ENCODE measurements around the gene SMPDL3B. TPM values are rescaled to one million over a fixed set of nuclear protein-coding genes. Genes with fewer than 3 reads are reported as not detected.

Gene SMPDL3B
- polyA plus RNA-seq, 1 donor (not counting 4 experiments of a cell fraction or from before 2014, with no cell fraction given): 0.51 TPM

GRCh38 chr1:27937524-27937836 lies 2.7 kb downstream of the SMPDL3B start:
- TF ChIP-seq EZH2 (IDR thresholded peaks at IDR 0.05; ENCODE audit: low read length) (no peak), CTCF (optimal IDR thresholded peaks at IDR 0.05 in 1 of 3, IDR thresholded peaks at IDR 0.05 in 1 of 3, conservative IDR thresholded peaks at IDR 0.05 in 1 of 3; ENCODE audit: extremely low read depth in 1 of 3, insufficient read depth in 2 of 3, low read length in 3 of 3) (no peak)
- no peak overlapping the region for H2AFZ ChIP-seq (ENCODE audit: control insufficient read depth, low read length)
- peaks cover 10% of the 10 kb centered on the region for H3K27me3 ChIP-seq (ENCODE audit: control insufficient read depth, extremely low read depth, insufficient read depth, low read length)
- H3K36me3 ChIP-seq (ENCODE audit: control insufficient read depth in 2 of 2, extremely low read depth in 1 of 2, insufficient read depth in 2 of 2, low read length in 2 of 2): no peaks in the 10 kb centered on the region
- no peaks in the 10 kb centered on the region for H4K20me1 ChIP-seq (ENCODE audit: control insufficient read depth, extremely low read depth, insufficient read depth, low read length)
- H3K4me2 ChIP-seq (ENCODE audit: control insufficient read depth, extremely low read depth, insufficient read depth, low read depth, low read length): no peak overlapping the region
- H3K4me3 ChIP-seq (ENCODE audit: control insufficient read depth in 2 of 3, extremely low read depth in 1 of 3, insufficient read depth in 2 of 3, low read depth in 1 of 3, low read length in 3 of 3): no peak overlapping the region
- H3K9ac ChIP-seq (ENCODE audit: control insufficient read depth, extremely low read depth, insufficient read depth, low read length): no peak overlapping the region
- no peaks in the 10 kb centered on the region for H3K9me1 ChIP-seq (ENCODE audit: control insufficient read depth, extremely low read depth, insufficient read depth, low read length)
- dilution Hi-C loops (cut with MboI; ENCODE audit: extremely low pct_ligation_motif_present, low sequenced_read_pairs): no loop called here
- DNase-seq (ENCODE audit: low read depth, low spot score) (no peak), FAIRE-seq (no peak)
- no peak overlapping the region for H3K27ac ChIP-seq (ENCODE audit: control insufficient read depth, insufficient read depth, low read length)
- H3K79me2 ChIP-seq (ENCODE audit: control insufficient read depth, insufficient read depth, low read length): no peaks in the 10 kb centered on the region
- peaks cover 13% of the 10 kb centered on the region for H3K4me1 ChIP-seq (ENCODE audit: control insufficient read depth, extremely low read depth, insufficient read depth, low read length)
- no peaks in the 10 kb centered on the region for H3K9me3 ChIP-seq (ENCODE audit: control insufficient read depth, low read depth, low read length)

DNA sequence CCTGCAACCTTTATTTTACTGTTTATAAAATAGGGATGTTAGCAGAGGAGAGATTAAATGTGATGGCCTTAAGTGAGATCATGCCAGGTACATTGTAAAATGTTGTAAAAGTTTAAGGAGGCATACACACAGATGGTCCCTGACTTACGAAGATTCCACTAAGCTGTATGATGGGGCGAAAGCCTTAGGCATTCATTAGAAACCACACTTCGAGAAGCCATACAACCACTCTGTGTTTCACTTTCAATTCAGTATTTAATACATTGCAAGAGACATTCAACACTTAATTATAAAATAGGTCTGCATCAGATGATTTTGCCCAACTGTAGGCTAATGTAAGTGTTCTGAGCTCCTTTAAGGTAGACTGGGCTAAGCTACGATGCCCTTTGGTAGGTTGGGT lies 3.7 kb downstream of the SMPDL3B start:
- TF ChIP-seq EZH2 (IDR thresholded peaks at IDR 0.05; ENCODE audit: low read length): no peak
- TF ChIP-seq CTCF (optimal IDR thresholded peaks at IDR 0.05 in 1 of 3, IDR thresholded peaks at IDR 0.05 in 1 of 3, conservative IDR thresholded peaks at IDR 0.05 in 1 of 3; ENCODE audit: extremely low read depth in 1 of 3, insufficient read depth in 2 of 3, low read length in 3 of 3): no peak
- no peaks in the 10 kb centered on the region for H3K9me1 ChIP-seq (ENCODE audit: control insufficient read depth, extremely low read depth, insufficient read depth, low read length)
- H3K79me2 ChIP-seq (ENCODE audit: control insufficient read depth, insufficient read depth, low read length): no peaks in the 10 kb centered on the region
- no peak overlapping the region for H2AFZ ChIP-seq (ENCODE audit: control insufficient read depth, low read length)
- FAIRE-seq (no peak), DNase-seq (ENCODE audit: low read depth, low spot score) (no peak)
- no peaks in the 10 kb centered on the region for H3K9me3 ChIP-seq (ENCODE audit: control insufficient read depth, low read depth, low read length)
- H4K20me1 ChIP-seq (ENCODE audit: control insufficient read depth, extremely low read depth, insufficient read depth, low read length): no peaks in the 10 kb centered on the region
- H3K4me2 ChIP-seq (ENCODE audit: control insufficient read depth, extremely low read depth, insufficient read depth, low read depth, low read length): no peak overlapping the region
- no peak overlapping the region for H3K4me3 ChIP-seq (ENCODE audit: control insufficient read depth in 2 of 3, extremely low read depth in 1 of 3, insufficient read depth in 2 of 3, low read depth in 1 of 3, low read length in 3 of 3)
- no peak overlapping the region for H3K9ac ChIP-seq (ENCODE audit: control insufficient read depth, extremely low read depth, insufficient read depth, low read length)
- peaks cover 10% of the 10 kb centered on the region for H3K27me3 ChIP-seq (ENCODE audit: control insufficient read depth, extremely low read depth, insufficient read depth, low read length)
- no peak overlapping the region for H3K27ac ChIP-seq (ENCODE audit: control insufficient read depth, insufficient read depth, low read length)
- dilution Hi-C loops (cut with MboI; ENCODE audit: extremely low pct_ligation_motif_present, low sequenced_read_pairs): no loop called here
- H3K4me1 ChIP-seq (ENCODE audit: control insufficient read depth, extremely low read depth, insufficient read depth, low read length): peaks cover 13% of the 10 kb centered on the region
- no peaks in the 10 kb centered on the region for H3K36me3 ChIP-seq (ENCODE audit: control insufficient read depth in 2 of 2, extremely low read depth in 1 of 2, insufficient read depth in 2 of 2, low read length in 2 of 2)
